Activated T-helper 1 cell treated with anti-CD3 and anti-CD28 coated beads, Interleukin-2, amount 50 U/mL, for 16 hours (primary cell): Measurements from ENCODE around the gene CTTNBP2NL.
"Not testable (repeated sequence)": the region's sequence is repeated elsewhere in the genome, so short reads cannot be mapped to it uniquely, and the experiment has no call there.

Source experiments
- DNase-seq, 2 donors: peaks; one replicate each; pipeline ENCODE4 v3.0.0-alpha.2; 2020; ENCODE audit warnings: low read depth in 1 of 2, low spot score in 1 of 2

CTTNBP2NL gene

GRCh38 chr1:112423207-112423606, 27.2 kb downstream of the CTTNBP2NL start:
- no peak for DNase-seq

GRCh38 chr1:112423666-112424065, 27.7 kb downstream of the CTTNBP2NL start:
- not testable (repeated sequence) for DNase-seq

- no peak for DNase-seq
Measured at GRCh38 chr1:112429749-112430148, 33.7 kb downstream of the CTTNBP2NL start.

- no peak for DNase-seq
Measured at GRCh38 chr1:112431038-112431437, 35.0 kb downstream of the CTTNBP2NL start.

GRCh38 chr1:112435448-112435847, 39.4 kb downstream of the CTTNBP2NL start:
- no peak for DNase-seq

GRCh38 chr1:112436384-112437156, 40.6 kb downstream of the CTTNBP2NL start:
- no peak for DNase-seq

- not testable (repeated sequence) for DNase-seq
Measured at GRCh38 chr1:112438156-112438555, 42.1 kb downstream of the CTTNBP2NL start.

GRCh38 chr1:112439592-112439991, 43.6 kb downstream of the CTTNBP2NL start:
- no peak for DNase-seq

GRCh38 chr1:112440574-112440973, 44.6 kb downstream of the CTTNBP2NL start:
- no peak for DNase-seq

- DNase-seq, result no peak
Measured at GRCh38 chr1:112444269-112444668, 48.3 kb downstream of the CTTNBP2NL start.

- DNase-seq, result no peak
Measured at GRCh38 chr1:112445596-112445995, 49.6 kb downstream of the CTTNBP2NL start.

- no peak for DNase-seq
Measured at GRCh38 chr1:112446411-112446810, 50.4 kb downstream of the CTTNBP2NL start.

GRCh38 chr1:112448904-112449629, 53.1 kb downstream of the CTTNBP2NL start:
- DNase-seq, result no peak

- DNase-seq, result no peak
Measured at GRCh38 chr1:112449630-112449983, 53.6 kb downstream of the CTTNBP2NL start.

- DNase-seq, result no peak
Measured at GRCh38 chr1:112450773-112451172, 54.8 kb downstream of the CTTNBP2NL start.

GRCh38 chr1:112451301-112451700, 55.3 kb downstream of the CTTNBP2NL start:
- not testable (repeated sequence) for DNase-seq

- DNase-seq, result no peak
Measured at GRCh38 chr1:112453876-112454275, 57.9 kb downstream of the CTTNBP2NL start.

GRCh38 chr1:112454316-112454715, 58.3 kb downstream of the CTTNBP2NL start:
- DNase-seq, result no peak

- DNase-seq, result no peak
Measured at GRCh38 chr1:112457241-112457640, 61.2 kb downstream of the CTTNBP2NL start.

- DNase-seq, result no peak
Measured at GRCh38 chr1:112457955-112458354, 61.9 kb downstream of the CTTNBP2NL start.

GRCh38 chr1:112458756-112459155, 62.7 kb downstream of the CTTNBP2NL start:
- no peak for DNase-seq

GRCh38 chr1:112460615-112461014, 64.6 kb downstream of the CTTNBP2NL start:
- DNase-seq, result no peak
